DOHH2 (cell line): ENCODE data around the gene DCPS.
A peak's percentile ranks its signal among the peaks of the same experiment; 100 is the strongest.

ENCODE experiments used
- H3F3A ChIP-seq: fragments of 200-600 bp; sonication (generic), shearing (Covaris generic); 2 replicates; pipeline ENCODE4 v1.6.0; 2016; ENCODE audit warnings: antibody characterized with exemption, mild to moderate bottlenecking; ENCODE audit not compliant: control insufficient read depth, insufficient read depth
- H3K27ac ChIP-seq: fragments of 200-600 bp; sonication (generic); 2 replicates; pipeline ENCODE4 v1.5.1; 2014; ENCODE audit warnings: low read depth, mild to moderate bottlenecking, low read length, moderate library complexity
- H3K27me3 ChIP-seq: fragments of 200-600 bp; sonication (generic); 2 replicates; pipeline ENCODE4 v1.6.1; 2014; ENCODE audit warnings: mild to moderate bottlenecking, low read length, mixed read lengths; ENCODE audit not compliant: control insufficient read depth
- H3K36me3 ChIP-seq: fragments of 200-600 bp; sonication (generic); 2 replicates; pipeline ENCODE4 v1.6.1; 2014; ENCODE audit warnings: mild to moderate bottlenecking, low read length, moderate library complexity, mixed read lengths; ENCODE audit not compliant: control insufficient read depth
- H3K4me1 ChIP-seq: fragments of 200-600 bp; sonication (generic); 2 replicates; pipeline ENCODE4 v1.6.1; 2014; ENCODE audit warnings: mild to moderate bottlenecking, low read length, mixed read lengths; ENCODE audit not compliant: control insufficient read depth
- H3K4me2 ChIP-seq: fragments of 200-600 bp; sonication (generic); 2 replicates; pipeline ENCODE4 v1.6.0; 2014; ENCODE audit warnings: mild to moderate bottlenecking, low read length, moderate library complexity
- H3K4me3 ChIP-seq: fragments of 200-600 bp; sonication (generic); 2 replicates; pipeline ENCODE4 v1.5.1; 2014; ENCODE audit warnings: mild to moderate bottlenecking, low read length, mixed read lengths
- H3K79me2 ChIP-seq: fragments of 200-600 bp; sonication (generic); 2 replicates; pipeline ENCODE4 v1.6.1; 2014; ENCODE audit warnings: mild to moderate bottlenecking, low read length, mixed read lengths; ENCODE audit not compliant: control insufficient read depth
- H3K9me2 ChIP-seq: fragments of 200-600 bp; sonication (generic); replicated peaks from 2 replicates; pipeline ENCODE4 v1.6.1; 2014; ENCODE audit warnings: mild to moderate bottlenecking, low read length, mixed read lengths; ENCODE audit not compliant: control insufficient read depth
- H3K9me3 ChIP-seq: fragments of 200-600 bp; sonication (generic); 2 replicates; pipeline ENCODE4 v1.6.1; 2014; ENCODE audit warnings: antibody characterized with exemption, low read length, mixed read lengths; ENCODE audit not compliant: control insufficient read depth, insufficient read depth
- H4K20me1 ChIP-seq: fragments of 200-600 bp; sonication (generic); 2 replicates; pipeline ENCODE4 v1.6.0; 2014; ENCODE audit warnings: low read depth, mild to moderate bottlenecking, antibody characterized with exemption, low read length, moderate library complexity; ENCODE audit not compliant: control insufficient read depth, insufficient read depth
- CTCF ChIP-seq: fragments of 200-600 bp; sonication (generic); IDR thresholded peaks from one replicate; pipeline ENCODE4 v1.5.1; 2014; ENCODE audit warnings: antibody characterized with exemption, mild to moderate bottlenecking, low read depth, low read length; ENCODE audit not compliant: poor library complexity, severe bottlenecking
- EZH2phosphoT487 ChIP-seq: fragments of 200-600 bp; sonication (generic); IDR thresholded peaks from 2 replicates; pipeline ENCODE4 v1.6.1; 2017; ENCODE audit warnings: borderline replicate concordance, mild to moderate bottlenecking, antibody characterized with exemption, low read length, moderate library complexity, mixed read lengths

Gene DCPS

DNA sequence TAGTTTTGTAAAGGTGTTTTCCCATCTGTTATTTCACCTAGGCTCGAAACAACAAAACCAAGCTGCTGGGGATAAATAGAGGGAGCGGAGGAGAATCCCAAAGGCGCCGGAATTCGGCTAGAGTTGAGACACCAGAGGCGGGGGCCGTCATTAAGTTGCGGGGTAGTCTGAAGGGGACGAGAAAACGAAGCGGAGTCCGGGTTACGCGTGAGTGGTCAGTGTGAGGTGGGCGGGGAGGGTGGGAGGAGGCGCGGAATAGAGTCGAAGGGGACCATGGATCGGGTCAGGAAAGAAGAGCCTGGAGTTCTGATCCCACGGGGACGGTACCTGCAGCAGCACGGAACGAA, 35.5 kb upstream of the DCPS start:
- Histone ChIP-seq H3K79me2 (peaks cover 59% of the 10 kb centered on the region), H3K27ac (peak overlapping the region; percentile 40), H3K4me1 (peaks cover 22% of the 10 kb centered on the region), H3K4me2 (peak overlapping the region; percentile 84), H3K27me3 (no peaks in the 10 kb centered on the region), H3F3A (no peaks in the 10 kb centered on the region), H3K4me3 (peak overlapping the region; percentile 99), H4K20me1 (peaks cover 6% of the 10 kb centered on the region; the same call in 1 of the 2 replicates), H3K9me2 (no peaks in the 10 kb centered on the region), H3K36me3 (peaks cover 72% of the 10 kb centered on the region), H3K9me3 (no peaks in the 10 kb centered on the region)
- TF ChIP-seq EZH2phosphoT487: no peak
- TF ChIP-seq CTCF: no peak

- Histone ChIP-seq H3K27me3 (no peaks in the 10 kb centered on the region), H4K20me1 (peaks cover 6% of the 10 kb centered on the region; the same call in 1 of the 2 replicates), H3K9me2 (no peaks in the 10 kb centered on the region), H3K4me1 (peaks cover 22% of the 10 kb centered on the region), H3F3A (no peaks in the 10 kb centered on the region), H3K36me3 (peaks cover 72% of the 10 kb centered on the region), H3K4me2 (peak within 1 kb of the TSS; percentile 95), H3K79me2 (peaks cover 59% of the 10 kb centered on the region), H3K4me3 (peak within 1 kb of the TSS; percentile 99), H3K27ac (peak within 1 kb of the TSS; percentile 40), H3K9me3 (no peaks in the 10 kb centered on the region)
- TF ChIP-seq EZH2phosphoT487 (no peak), CTCF (no peak)
Observed at GRCh38 chr11:126268708-126269579, 34.9 kb upstream of the DCPS start, which contains the start of the genes FOXRED1 and SRPRA. Gene FOXRED1 (plus strand): TSS chr11:126269154. CDS start chr11:126269207, 53 bp downstream. Gene SRPRA (minus strand): TSS chr11:126268895. CDS start chr11:126268804, 91 bp downstream.

DNA sequence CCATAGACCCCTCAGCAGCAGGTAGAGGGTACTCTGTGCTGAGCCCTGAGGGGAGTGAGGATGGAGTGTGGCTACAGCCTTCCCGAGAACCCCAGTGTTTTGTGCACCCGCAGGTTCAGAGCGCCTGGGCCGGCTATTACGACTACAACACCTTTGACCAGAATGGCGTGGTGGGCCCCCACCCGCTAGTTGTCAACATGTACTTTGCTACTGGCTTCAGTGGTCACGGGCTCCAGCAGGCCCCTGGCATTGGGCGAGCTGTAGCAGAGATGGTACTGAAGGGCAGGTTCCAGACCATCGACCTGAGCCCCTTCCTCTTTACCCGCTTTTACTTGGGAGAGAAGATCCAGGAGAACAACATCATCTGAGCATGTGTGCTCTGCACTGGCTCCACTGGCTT, 26.5 kb upstream of the DCPS start:
- H4K20me1 ChIP-seq: no peaks in the 10 kb centered on the region
- no peaks in the 10 kb centered on the region for H3K79me2 ChIP-seq
- no peak overlapping the region for H3K4me3 ChIP-seq
- H3K27me3 ChIP-seq: no peaks in the 10 kb centered on the region
- H3K36me3 ChIP-seq: peaks cover 55% of the 10 kb centered on the region
- H3K4me2 ChIP-seq: no peak overlapping the region
- peaks cover 23% of the 10 kb centered on the region for H3K4me1 ChIP-seq
- H3K9me2 ChIP-seq: no peaks in the 10 kb centered on the region
- H3F3A ChIP-seq: peaks cover 15% of the 10 kb centered on the region; the same call in 1 of the 2 replicates
- no peaks in the 10 kb centered on the region for H3K9me3 ChIP-seq
- TF ChIP-seq EZH2phosphoT487 (no peak), CTCF (no peak)
- no peak overlapping the region for H3K27ac ChIP-seq
